Measurements from ENCODE around the gene CORO2A. TPM values are rescaled to one million over a fixed set of nuclear protein-coding genes. Genes with fewer than 3 reads are reported as not detected.

The CORO2A gene
- total and polyA plus RNA-seq, 10 of the 15 experiments (the other 5 are each of a cell fraction or from before 2014, with no cell fraction given), result 1.0 to 5.3 (median 3.5) TPM

DNA sequence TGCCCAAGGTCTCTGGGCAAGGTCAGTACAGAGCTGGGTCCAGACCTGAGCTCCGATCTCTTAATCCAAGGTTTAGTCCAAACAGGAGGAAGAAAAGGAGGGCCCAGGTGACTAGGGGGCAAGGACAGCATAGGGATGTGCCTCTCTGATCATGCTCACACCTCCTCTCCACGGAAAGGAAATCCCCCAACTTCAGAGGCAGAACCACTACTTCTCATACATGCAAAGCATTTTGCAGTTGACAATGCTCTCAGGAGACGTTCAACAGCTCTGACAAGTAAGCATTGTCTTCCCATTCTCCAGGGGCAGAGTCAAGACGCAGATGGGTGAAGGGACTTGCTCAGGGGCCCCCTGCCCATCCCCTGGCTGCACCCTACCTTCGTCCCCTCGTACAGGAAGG, 8.7 kb upstream of the CORO2A start:
- H3K9ac ChIP-seq (ENCODE audit: control insufficient read depth, insufficient read depth, low read length), result peak overlapping the region; percentile 24; the same call in 1 of the 2 replicates
- H3K4me1 ChIP-seq (ENCODE audit: control insufficient read depth, insufficient read depth, low read length), result peaks cover 11% of the 10 kb centered on the region
- TF ChIP-seq IKZF1 (conservative IDR thresholded peaks at IDR 0.05) (peak; percentile 25; the same call in 1 of the 2 replicates), MEF2B (IDR thresholded peaks at IDR 0.05; ENCODE audit: partially characterized antibody, poor library complexity, severe bottlenecking) (peak; percentile 17), RB1 (IDR thresholded peaks at IDR 0.05; ENCODE audit: borderline replicate concordance) (no peak), ESRRA (IDR thresholded peaks at IDR 0.05; ENCODE audit: low read length) (no peak), TCF7 (IDR thresholded peaks at IDR 0.05; ENCODE audit: borderline replicate concordance) (no peak), SPI1 (IDR thresholded peaks at IDR 0.05; ENCODE audit: borderline replicate concordance, insufficient read depth, low read depth, low read length) (peak; percentile 13; the same call in 1 of the 2 replicates), RELA (IDR thresholded peaks at IDR 0.05; ENCODE audit: borderline replicate concordance, partially characterized antibody) (peak; percentile 58), ASH2L (IDR thresholded peaks at IDR 0.05; ENCODE audit: borderline replicate concordance, low read depth) (no peak), POU2F2 (IDR thresholded peaks at IDR 0.05; ENCODE audit: borderline replicate concordance, low read depth, low read length) (peak; percentile 72; the same call in 2 of the 3 replicates), YBX1 (IDR thresholded peaks at IDR 0.05) (no peak), MTA2 (IDR thresholded peaks at IDR 0.05; ENCODE audit: low read depth) (0 out of 2 replicates have a peak, but pooled peaks have one; percentile 29), MYC (IDR thresholded peaks at IDR 0.05; ENCODE audit: insufficient read depth, insufficient read length, insufficient replicate concordance, low read length, severe bottlenecking) (no peak), POLR2A (IDR thresholded peaks at IDR 0.05; ENCODE audit: low read depth, low read length) (0 out of 2 replicates have a peak, but pooled peaks have one; percentile 20)
- TF ChIP-seq, protein P1, sequence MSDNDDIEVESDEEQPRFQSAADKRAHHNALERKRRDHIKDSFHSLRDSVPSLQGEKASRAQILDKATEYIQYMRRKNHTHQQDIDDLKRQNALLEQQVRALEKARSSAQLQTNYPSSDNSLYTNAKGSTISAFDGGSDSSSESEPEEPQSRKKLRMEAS (IDR thresholded peaks at IDR 0.05; ENCODE audit: low read depth, low read length), result no peak
- TF ChIP-seq, protein P2, sequence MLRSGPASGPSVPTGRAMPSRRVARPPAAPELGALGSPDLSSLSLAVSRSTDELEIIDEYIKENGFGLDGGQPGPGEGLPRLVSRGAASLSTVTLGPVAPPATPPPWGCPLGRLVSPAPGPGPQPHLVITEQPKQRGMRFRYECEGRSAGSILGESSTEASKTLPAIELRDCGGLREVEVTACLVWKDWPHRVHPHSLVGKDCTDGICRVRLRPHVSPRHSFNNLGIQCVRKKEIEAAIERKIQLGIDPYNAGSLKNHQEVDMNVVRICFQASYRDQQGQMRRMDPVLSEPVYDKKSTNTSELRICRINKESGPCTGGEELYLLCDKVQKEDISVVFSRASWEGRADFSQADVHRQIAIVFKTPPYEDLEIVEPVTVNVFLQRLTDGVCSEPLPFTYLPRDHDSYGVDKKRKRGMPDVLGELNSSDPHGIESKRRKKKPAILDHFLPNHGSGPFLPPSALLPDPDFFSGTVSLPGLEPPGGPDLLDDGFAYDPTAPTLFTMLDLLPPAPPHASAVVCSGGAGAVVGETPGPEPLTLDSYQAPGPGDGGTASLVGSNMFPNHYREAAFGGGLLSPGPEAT (IDR thresholded peaks at IDR 0.05; ENCODE audit: low read depth), result peak; percentile 64; the same call in 1 of the 2 replicates
- TF ChIP-seq, protein P3, sequence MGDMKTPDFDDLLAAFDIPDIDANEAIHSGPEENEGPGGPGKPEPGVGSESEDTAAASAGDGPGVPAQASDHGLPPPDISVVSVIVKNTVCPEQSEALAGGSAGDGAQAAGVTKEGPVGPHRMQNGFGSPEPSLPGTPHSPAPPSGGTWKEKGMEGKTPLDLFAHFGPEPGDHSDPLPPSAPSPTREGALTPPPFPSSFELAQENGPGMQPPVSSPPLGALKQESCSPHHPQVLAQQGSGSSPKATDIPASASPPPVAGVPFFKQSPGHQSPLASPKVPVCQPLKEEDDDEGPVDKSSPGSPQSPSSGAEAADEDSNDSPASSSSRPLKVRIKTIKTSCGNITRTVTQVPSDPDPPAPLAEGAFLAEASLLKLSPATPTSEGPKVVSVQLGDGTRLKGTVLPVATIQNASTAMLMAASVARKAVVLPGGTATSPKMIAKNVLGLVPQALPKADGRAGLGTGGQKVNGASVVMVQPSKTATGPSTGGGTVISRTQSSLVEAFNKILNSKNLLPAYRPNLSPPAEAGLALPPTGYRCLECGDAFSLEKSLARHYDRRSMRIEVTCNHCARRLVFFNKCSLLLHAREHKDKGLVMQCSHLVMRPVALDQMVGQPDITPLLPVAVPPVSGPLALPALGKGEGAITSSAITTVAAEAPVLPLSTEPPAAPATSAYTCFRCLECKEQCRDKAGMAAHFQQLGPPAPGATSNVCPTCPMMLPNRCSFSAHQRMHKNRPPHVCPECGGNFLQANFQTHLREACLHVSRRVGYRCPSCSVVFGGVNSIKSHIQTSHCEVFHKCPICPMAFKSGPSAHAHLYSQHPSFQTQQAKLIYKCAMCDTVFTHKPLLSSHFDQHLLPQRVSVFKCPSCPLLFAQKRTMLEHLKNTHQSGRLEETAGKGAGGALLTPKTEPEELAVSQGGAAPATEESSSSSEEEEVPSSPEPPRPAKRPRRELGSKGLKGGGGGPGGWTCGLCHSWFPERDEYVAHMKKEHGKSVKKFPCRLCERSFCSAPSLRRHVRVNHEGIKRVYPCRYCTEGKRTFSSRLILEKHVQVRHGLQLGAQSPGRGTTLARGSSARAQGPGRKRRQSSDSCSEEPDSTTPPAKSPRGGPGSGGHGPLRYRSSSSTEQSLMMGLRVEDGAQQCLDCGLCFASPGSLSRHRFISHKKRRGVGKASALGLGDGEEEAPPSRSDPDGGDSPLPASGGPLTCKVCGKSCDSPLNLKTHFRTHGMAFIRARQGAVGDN (IDR thresholded peaks at IDR 0.05), result peak; percentile 67; the same call in 1 of the 2 replicates
- FAIRE-seq (peak; percentile 97), DNase-seq (ENCODE audit: low read depth, low spot score) (peak; percentile 40), ATAC-seq (peak; percentile 86)
- no peaks in the 10 kb centered on the region for H3K36me3 ChIP-seq (ENCODE audit: control insufficient read depth in 2 of 2, insufficient read depth in 2 of 2, low read length in 1 of 2)
- 1% methylated on average over 6 of the region's 6 CpGs for WGBS (ENCODE audit: insufficient coverage, insufficient replicate concordance, low lambda C conversion rate, missing lambda C conversion rate)
- H3K4me3 ChIP-seq, result no peak overlapping the region
- no peaks in the 10 kb centered on the region for H3K79me2 ChIP-seq (ENCODE audit: control insufficient read depth, insufficient read depth, low read length)
- no peaks in the 10 kb centered on the region for H4K20me1 ChIP-seq (ENCODE audit: control insufficient read depth, insufficient read depth)
- in situ Hi-C loops (cut with MboI) (no loop called here), intact Hi-C loops (cut with micrococcal nuclease; ENCODE audit: unreplicated experiment) (no loop called here)
- H3K27ac ChIP-seq (ENCODE audit: control insufficient read depth, insufficient read depth), result peak overlapping the region; percentile 37; the same call in 1 of the 2 replicates
- H3K27me3 ChIP-seq (replicated peaks in 1 of 2; ENCODE audit: control insufficient read depth in 2 of 2, insufficient read depth in 2 of 2, low read length in 1 of 2), result no peaks in the 10 kb centered on the region
- ChIA-PET RAD21 (ENCODE audit: unreplicated experiment) (interaction anchor here (1.1 to 1.2 kb wide), 2 partner anchors 83 to 279 kb away, joined by 3 to 4 read pairs; partner anchors contain the start of genes TRIM14 and TRMO), POLR2A (interaction anchor here (1.0 to 1.3 kb wide), 3 partner anchors 13 to 111 kb away, joined by 3 read pairs; no protein-coding TSS in a partner anchor), SMC1A (ENCODE audit: uncharacterized antibody, unreplicated experiment) (interaction anchor here (0.8 to 1.5 kb wide), 3 partner anchors 56 to 93 kb away, joined by 3 to 4 read pairs (median 3); no protein-coding TSS in a partner anchor), CTCF (interaction anchor here (0.6 to 1.5 kb wide), 6 partner anchors 51 to 300 kb away, joined by 3 to 6 read pairs (median 4); partner anchors contain the start of gene TBC1D2)
- BruUV-seq (replicated peaks), result no TSS peak
- H3K4me2 ChIP-seq (ENCODE audit: control insufficient read depth, insufficient read depth), result peak overlapping the region; percentile 82
- H2AFZ ChIP-seq (ENCODE audit: control insufficient read depth, low read depth, low read length), result peak overlapping the region; percentile 88
- H3K9me3 ChIP-seq (replicated peaks; ENCODE audit: control insufficient read depth, insufficient read depth, low read length), result no peaks in the 10 kb centered on the region
